Stimulated activated naive B cell treated with anti-CD40 and anti-IgM and Interleukin-4, amounts not matched to agents 10 μg/mL and 1 μg/mL and 100 μg/mL, for 72 hours (primary cell): Measurements from ENCODE around the gene GAS6.
A peak's percentile ranks its signal among the peaks of the same experiment; 100 is the strongest.

Source experiments
- ATAC-seq, 2 donors: fragments of 150-1000 bp; cut with Tn5 transposase; replicated peaks; 2 replicates each; pipeline ENCODE4 v1.10.0; 2021; ENCODE audit warnings: moderate library complexity in 1 of 2
- DNase-seq: peaks from one replicate; pipeline ENCODE4 v3.0.0; 2021
- H3K27ac Mint-ChIP-seq: one replicate; pipeline ENCODE4 v1.8.0; 2022; ENCODE audit warnings: mild to moderate bottlenecking, mixed read lengths
- H3K27me3 Mint-ChIP-seq, 2 donors: one replicate each; pipeline ENCODE4 v1.8.0; 2022; ENCODE audit warnings: mixed read lengths in 2 of 2
- H3K36me3 Mint-ChIP-seq, 2 donors: one replicate each; pipeline ENCODE4 v1.8.0; 2022; ENCODE audit warnings: mixed read lengths in 2 of 2, mild to moderate bottlenecking in 1 of 2
- H3K4me1 Mint-ChIP-seq, 2 donors: one replicate each; pipeline ENCODE4 v1.8.0; 2022; ENCODE audit warnings: mixed read lengths in 2 of 2, mild to moderate bottlenecking in 1 of 2
- H3K4me3 Mint-ChIP-seq, 2 donors: one replicate each; pipeline ENCODE4 v1.8.0; 2022; ENCODE audit warnings: mild to moderate bottlenecking in 2 of 2, mixed read lengths in 2 of 2, moderate library complexity in 1 of 2
- H3K9me3 Mint-ChIP-seq, 2 donors: one replicate each; pipeline ENCODE4 v1.8.0; 2022; ENCODE audit warnings: mixed read lengths in 2 of 2, mild to moderate bottlenecking in 1 of 2

GAS6 gene

DNA sequence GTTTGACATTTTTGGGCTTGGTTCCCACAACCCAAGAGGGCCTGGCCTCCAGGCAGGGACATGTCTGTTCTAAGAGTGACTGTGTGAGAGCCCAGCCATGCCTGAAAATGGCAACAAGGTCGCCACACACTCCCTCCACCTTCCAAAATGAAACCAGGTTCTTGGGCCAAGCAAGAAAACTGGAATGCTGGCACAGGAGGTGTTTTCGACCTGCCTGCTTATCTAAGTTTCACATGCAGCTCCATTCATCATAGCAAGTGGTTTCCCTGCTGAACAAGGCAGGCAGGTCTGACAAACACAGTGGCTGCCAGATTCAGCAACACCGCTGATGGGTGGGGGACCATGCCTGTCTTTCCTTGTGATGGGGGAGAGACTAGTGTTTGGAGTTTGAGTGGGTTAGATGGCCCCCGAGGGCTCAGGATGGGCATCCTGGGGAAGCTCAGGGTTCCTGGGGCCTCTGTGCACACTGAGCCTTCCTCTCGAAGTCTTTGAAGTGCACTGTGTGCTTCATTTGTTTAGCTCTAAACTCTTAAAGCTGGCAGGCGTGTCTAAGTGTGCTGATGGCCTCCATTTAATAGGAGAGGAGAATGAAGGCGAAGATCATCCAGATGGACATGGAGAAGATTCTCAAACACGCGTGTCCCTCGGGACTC is 17.9 kb upstream of the GAS6 start:
- Mint-ChIP-seq H3K4me3 (no peak overlapping the region), H3K27me3 (peaks cover 16 to 24% of the 10 kb centered on the region in 2 donors), H3K9me3 (no peaks in the 10 kb centered on the region), H3K27ac (peak overlapping the region; percentile 51), H3K36me3 (no peaks in the 10 kb centered on the region), H3K4me1 (peaks cover 6 to 24% of the 10 kb centered on the region in 2 donors)
- DNase-seq (no peak), ATAC-seq (peak; percentile 77 to 78)

GRCh38 chr13:113880651-113881611 is 17.1 kb upstream of the GAS6 start:
- Mint-ChIP-seq H3K36me3 (peaks cover under 1 to 1% of the 10 kb centered on the region in 2 donors), H3K9me3 (peaks cover 0 to 1% of the 10 kb centered on the region in 2 donors), H3K4me1 (peaks cover 7 to 25% of the 10 kb centered on the region in 2 donors), H3K4me3 (no peak overlapping the region), H3K27me3 (peaks cover 10 to 19% of the 10 kb centered on the region in 2 donors), H3K27ac (peak overlapping the region; percentile 47)
- DNase-seq (no peak), ATAC-seq (peak; percentile 70)

GRCh38 chr13:113879494-113880360 is 15.9 kb upstream of the GAS6 start:
- no peak for DNase-seq
- Mint-ChIP-seq H3K27ac (no peak overlapping the region), H3K36me3 (peaks cover 3 to 4% of the 10 kb centered on the region in 2 donors), H3K4me3 (no peak overlapping the region), H3K27me3 (peaks cover 12 to 21% of the 10 kb centered on the region in 2 donors), H3K4me1 (peaks cover 16 to 32% of the 10 kb centered on the region in 2 donors), H3K9me3 (peaks cover 0 to 3% of the 10 kb centered on the region in 2 donors)
- ATAC-seq, result no peak

GRCh38 chr13:113879017-113879416 is 15.1 kb upstream of the GAS6 start:
- DNase-seq (no peak), ATAC-seq (no peak)
- peaks cover 0 to 3% of the 10 kb centered on the region in 2 donors for H3K9me3 Mint-ChIP-seq
- no peak overlapping the region for H3K4me3 Mint-ChIP-seq
- H3K4me1 Mint-ChIP-seq, result peaks cover 16 to 32% of the 10 kb centered on the region in 2 donors
- peaks cover 17 to 25% of the 10 kb centered on the region in 2 donors for H3K27me3 Mint-ChIP-seq
- peaks cover 3 to 7% of the 10 kb centered on the region in 2 donors for H3K36me3 Mint-ChIP-seq
- no peak overlapping the region for H3K27ac Mint-ChIP-seq

- H3K27ac Mint-ChIP-seq, result peak overlapping the region; percentile 83
- DNase-seq (no peak), ATAC-seq (no peak)
- peaks cover 29 to 32% of the 10 kb centered on the region in 2 donors for H3K27me3 Mint-ChIP-seq
- H3K4me1 Mint-ChIP-seq, result peaks cover 16 to 32% of the 10 kb centered on the region in 2 donors
- peaks cover 0 to 3% of the 10 kb centered on the region in 2 donors for H3K9me3 Mint-ChIP-seq
- no peak overlapping the region for H3K4me3 Mint-ChIP-seq
- peaks cover 3 to 8% of the 10 kb centered on the region in 2 donors for H3K36me3 Mint-ChIP-seq
These were observed 13.5 kb upstream of the GAS6 start for GRCh38 chr13:113877149-113877990.

GRCh38 chr13:113876346-113877148 is 12.7 kb upstream of the GAS6 start:
- no peak overlapping the region for H3K4me3 Mint-ChIP-seq
- peaks cover 16 to 26% of the 10 kb centered on the region in 2 donors for H3K4me1 Mint-ChIP-seq
- peaks cover 0 to 3% of the 10 kb centered on the region in 2 donors for H3K9me3 Mint-ChIP-seq
- ATAC-seq, result no peak
- DNase-seq, result no peak
- peaks cover 3 to 8% of the 10 kb centered on the region in 2 donors for H3K36me3 Mint-ChIP-seq
- peaks cover 30 to 33% of the 10 kb centered on the region in 2 donors for H3K27me3 Mint-ChIP-seq
- peak overlapping the region; percentile 83 for H3K27ac Mint-ChIP-seq

DNA sequence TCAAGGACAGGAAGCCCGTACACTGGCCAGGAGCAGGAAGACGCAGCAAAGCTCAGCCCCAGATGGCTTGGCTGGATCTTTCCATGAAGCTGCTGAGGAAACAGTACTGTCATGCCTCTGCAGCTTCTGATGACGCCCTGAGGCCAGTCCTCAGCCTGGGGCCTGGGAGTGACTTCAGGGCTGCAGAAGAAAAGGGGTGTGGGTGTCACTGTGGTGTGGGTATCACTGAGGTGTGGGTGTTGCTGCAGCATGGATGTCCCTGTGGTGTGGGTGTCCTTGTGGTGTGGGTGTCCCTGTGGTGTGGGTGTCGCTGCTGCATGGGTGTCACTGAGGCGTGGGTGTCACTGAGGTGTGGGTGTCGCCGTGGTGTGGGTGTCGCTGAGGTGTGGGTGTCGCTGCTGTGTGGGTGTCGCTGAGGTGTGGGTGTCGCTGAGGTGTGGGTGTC is 12.0 kb upstream of the GAS6 start:
- DNase-seq, result no peak
- Mint-ChIP-seq H3K9me3 (peaks cover 0 to 3% of the 10 kb centered on the region in 2 donors), H3K27ac (peak overlapping the region; percentile 68), H3K27me3 (peaks cover 30 to 39% of the 10 kb centered on the region in 2 donors), H3K4me3 (peak overlapping the region; percentile 21 to 50), H3K4me1 (peaks cover 13 to 19% of the 10 kb centered on the region in 2 donors), H3K36me3 (peaks cover 3 to 8% of the 10 kb centered on the region in 2 donors)
- peak; percentile 49 to 62 for ATAC-seq

- Mint-ChIP-seq H3K27ac (peak overlapping the region; percentile 68), H3K9me3 (peaks cover 0 to 3% of the 10 kb centered on the region in 2 donors), H3K4me1 (peaks cover 11 to 16% of the 10 kb centered on the region in 2 donors), H3K36me3 (peaks cover 3 to 8% of the 10 kb centered on the region in 2 donors), H3K4me3 (no peak overlapping the region), H3K27me3 (peaks cover 30 to 40% of the 10 kb centered on the region in 2 donors)
- no peak for DNase-seq
- ATAC-seq, result peak in 1 of 2 donors; percentile 20
These were observed 11.5 kb upstream of the GAS6 start for GRCh38 chr13:113875429-113875815.

DNA sequence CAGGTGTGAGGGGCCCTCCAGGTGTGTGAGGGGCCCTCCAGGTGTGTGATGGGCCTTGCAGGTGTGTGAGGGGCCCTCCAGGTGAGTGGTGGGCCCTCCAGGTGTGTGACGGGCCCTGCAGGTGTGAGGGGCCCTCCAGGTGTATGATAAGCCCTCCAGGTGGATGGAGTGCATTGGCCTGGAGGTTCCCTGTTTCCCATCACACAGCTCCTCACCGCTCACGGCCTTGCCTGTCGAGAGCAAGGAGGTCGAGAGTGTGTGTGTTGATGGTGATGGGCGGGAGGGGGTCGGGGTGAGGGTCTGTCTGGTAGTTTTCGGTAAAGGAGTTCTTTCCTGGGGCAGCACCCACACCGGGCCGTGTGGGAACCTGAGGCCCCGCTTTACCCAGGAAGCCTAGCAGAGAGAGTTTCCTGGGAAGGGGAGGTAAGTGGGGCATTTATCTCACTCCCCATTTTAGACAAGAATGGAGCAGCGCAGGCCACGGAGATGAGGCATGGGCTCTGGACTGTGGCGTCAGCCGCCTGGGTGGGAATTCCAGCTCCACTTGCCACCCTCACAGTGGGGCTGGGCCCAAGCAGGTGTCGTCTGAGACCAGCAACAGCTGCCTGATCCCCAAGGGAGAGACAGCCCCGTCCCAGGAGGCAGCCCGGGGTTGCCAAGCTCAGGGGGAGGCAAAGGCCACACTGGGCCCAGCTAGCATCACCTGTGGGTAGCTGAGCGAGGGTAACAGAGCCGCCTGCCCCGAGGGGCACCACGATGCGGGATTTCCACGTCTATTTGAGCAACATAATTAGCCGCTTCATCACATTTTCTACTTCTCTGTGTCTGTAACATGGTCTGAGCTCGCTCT is 10.9 kb upstream of the GAS6 start:
- Mint-ChIP-seq H3K27me3 (peaks cover 32 to 36% of the 10 kb centered on the region in 2 donors), H3K4me1 (peaks cover 11 to 16% of the 10 kb centered on the region in 2 donors), H3K4me3 (no peak overlapping the region), H3K9me3 (peaks cover 0 to 3% of the 10 kb centered on the region in 2 donors), H3K36me3 (peaks cover 3 to 8% of the 10 kb centered on the region in 2 donors), H3K27ac (no peak overlapping the region)
- peak; percentile 48 for DNase-seq
- peak; percentile 73 to 77 for ATAC-seq

DNA sequence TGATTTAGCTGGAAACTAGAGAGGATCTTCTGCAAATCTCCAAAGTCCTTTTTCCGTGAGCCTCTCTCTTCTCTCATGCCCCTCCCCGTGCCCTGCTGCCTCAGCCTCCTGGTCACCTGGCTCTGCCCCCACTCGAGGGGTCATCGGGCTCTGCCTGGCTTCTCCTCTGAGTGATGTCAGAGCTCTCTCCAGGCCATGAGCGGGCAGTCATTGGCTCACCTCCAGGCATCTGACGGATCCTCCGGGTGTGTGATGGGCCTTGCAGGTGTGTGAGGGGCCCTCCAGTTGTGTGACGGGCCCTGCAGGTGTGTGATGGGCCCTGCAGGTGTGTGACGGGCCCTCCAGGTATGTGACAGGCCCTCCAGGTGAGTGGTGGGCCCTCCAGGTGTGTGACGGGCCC is 10.3 kb upstream of the GAS6 start:
- no peak for ATAC-seq
- H3K36me3 Mint-ChIP-seq, result peaks cover 3 to 8% of the 10 kb centered on the region in 2 donors
- H3K9me3 Mint-ChIP-seq, result peaks cover 0 to 3% of the 10 kb centered on the region in 2 donors
- H3K4me3 Mint-ChIP-seq, result no peak overlapping the region
- DNase-seq, result no peak
- H3K27ac Mint-ChIP-seq, result no peak overlapping the region
- H3K4me1 Mint-ChIP-seq, result peaks cover 11 to 16% of the 10 kb centered on the region in 2 donors
- peaks cover 35 to 37% of the 10 kb centered on the region in 2 donors for H3K27me3 Mint-ChIP-seq

GRCh38 chr13:113869263-113869662 is 5.4 kb upstream of the GAS6 start:
- Mint-ChIP-seq H3K27me3 (peaks cover 40 to 63% of the 10 kb centered on the region in 2 donors), H3K27ac (no peak overlapping the region), H3K9me3 (peaks cover 0 to 4% of the 10 kb centered on the region in 2 donors), H3K36me3 (peaks cover 7 to 11% of the 10 kb centered on the region in 2 donors), H3K4me3 (no peak overlapping the region), H3K4me1 (peaks cover 8 to 17% of the 10 kb centered on the region in 2 donors)
- DNase-seq, result no peak
- ATAC-seq, result no peak
